H1 (cell line): ENCODE results near the gene PLXNB3.

Experiments used
- CHD7 ChIP-seq: fragments of 300-600 bp; sonication (generic); IDR thresholded peaks from 2 replicates; pipeline ENCODE4 v1.7.1; 2012; ENCODE audit warnings: low read length, moderate library complexity, mild to moderate bottlenecking, inconsistent platforms; ENCODE audit not compliant: insufficient replicate concordance
- POLR2A ChIP-seq, 2 experiments: IDR thresholded peaks; 1 replicate in 1 of 2; 2 replicates in 1 of 2; pipeline ENCODE4 v1.6.1; 2011; ENCODE audit warnings: low read depth in 2 of 2, low read length in 2 of 2, mild to moderate bottlenecking in 2 of 2; ENCODE audit errors: control extremely low read depth in 1 of 2

GRCh38 chrX:153794897-153795816 is 31.1 kb downstream of the PLXNB3 start:
- TF ChIP-seq POLR2A (IDR thresholded peaks at IDR 0.05; ENCODE audit: control extremely low read depth in 1 of 2, low read depth in 2 of 2, low read length in 2 of 2), result no peak
- TF ChIP-seq CHD7, result no peak
